SW 1271 (cell line): ENCODE measurements around the gene MCF2L.

Source experiments
- DNase-seq, 2 experiments: peaks; one replicate each; lab custom pipeline; 2025; lab: John Stamatoyannopoulos, UW

Gene MCF2L

DNA sequence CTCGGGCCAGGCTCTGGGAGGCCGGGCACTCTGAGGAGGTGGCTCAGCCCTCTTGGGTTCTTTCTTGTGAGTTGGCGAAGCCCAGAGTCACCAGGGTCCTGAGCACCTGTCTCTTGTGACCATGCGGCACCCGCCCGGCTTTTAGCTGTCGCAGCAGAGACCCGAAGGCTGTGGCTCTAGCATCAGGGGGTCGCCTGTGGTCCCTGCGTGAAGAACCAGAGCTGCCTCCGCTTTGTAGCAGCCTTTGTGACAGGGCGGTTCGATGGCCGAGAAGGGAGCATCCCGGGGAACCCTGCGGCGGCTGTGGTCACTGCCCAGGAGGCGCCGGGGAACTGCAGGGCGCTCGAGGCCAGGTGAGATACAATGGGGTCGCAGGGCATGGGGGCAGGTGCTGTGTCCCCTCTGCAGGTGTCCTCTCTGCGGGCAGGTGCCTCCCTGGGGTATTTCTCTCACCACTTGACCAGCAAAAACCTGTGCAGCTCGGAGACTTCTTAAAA is 10.4 kb downstream of the MCF2L start:
- DNase-seq, result no peak

- no peak for DNase-seq
Measured at GRCh38 chr13:112980434-112980833, 11.4 kb downstream of the MCF2L start.

- DNase-seq, result no peak
Measured at GRCh38 chr13:112981451-112981850, 12.4 kb downstream of the MCF2L start.

DNA sequence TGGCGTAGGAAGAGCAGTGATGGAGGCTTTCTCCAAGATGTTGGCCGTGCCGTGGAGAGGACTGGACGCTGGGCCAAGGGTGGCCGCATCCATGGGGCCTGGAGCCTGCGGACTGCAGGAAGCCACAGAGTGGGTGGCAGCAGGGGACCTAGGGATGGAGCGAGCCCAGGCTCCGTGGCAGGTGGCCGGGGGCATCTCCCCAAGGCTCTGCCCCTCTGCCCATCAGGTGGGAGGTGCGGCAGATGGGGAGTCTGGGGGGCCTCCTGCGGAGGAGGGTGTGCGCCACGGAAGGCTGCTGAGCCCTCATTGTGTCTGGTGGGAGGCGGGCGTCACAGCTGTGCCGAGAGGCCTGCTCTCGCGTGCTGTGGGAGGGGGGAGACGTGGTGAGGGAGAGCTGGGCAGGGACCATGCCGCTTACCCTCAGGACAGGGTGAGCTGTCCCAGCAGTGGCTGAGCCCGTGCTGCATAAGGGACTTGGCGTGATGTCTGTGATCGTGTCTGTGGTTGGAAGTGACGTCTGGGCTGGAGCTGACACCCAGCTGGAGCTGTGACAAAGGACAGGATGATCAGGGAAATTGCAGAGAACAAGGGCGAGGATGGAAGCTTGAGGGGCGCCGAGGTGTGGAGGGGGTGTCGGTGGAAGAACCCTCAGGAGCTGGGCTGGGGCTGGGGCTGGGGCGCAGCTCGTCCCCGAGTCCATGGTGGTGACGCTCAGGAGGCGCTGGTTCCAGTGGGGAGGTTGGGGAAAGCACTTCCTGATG is 13.4 kb downstream of the MCF2L start:
- no peak for DNase-seq

GRCh38 chr13:112983042-112983305 is 14.0 kb downstream of the MCF2L start:
- DNase-seq, result no peak

DNA sequence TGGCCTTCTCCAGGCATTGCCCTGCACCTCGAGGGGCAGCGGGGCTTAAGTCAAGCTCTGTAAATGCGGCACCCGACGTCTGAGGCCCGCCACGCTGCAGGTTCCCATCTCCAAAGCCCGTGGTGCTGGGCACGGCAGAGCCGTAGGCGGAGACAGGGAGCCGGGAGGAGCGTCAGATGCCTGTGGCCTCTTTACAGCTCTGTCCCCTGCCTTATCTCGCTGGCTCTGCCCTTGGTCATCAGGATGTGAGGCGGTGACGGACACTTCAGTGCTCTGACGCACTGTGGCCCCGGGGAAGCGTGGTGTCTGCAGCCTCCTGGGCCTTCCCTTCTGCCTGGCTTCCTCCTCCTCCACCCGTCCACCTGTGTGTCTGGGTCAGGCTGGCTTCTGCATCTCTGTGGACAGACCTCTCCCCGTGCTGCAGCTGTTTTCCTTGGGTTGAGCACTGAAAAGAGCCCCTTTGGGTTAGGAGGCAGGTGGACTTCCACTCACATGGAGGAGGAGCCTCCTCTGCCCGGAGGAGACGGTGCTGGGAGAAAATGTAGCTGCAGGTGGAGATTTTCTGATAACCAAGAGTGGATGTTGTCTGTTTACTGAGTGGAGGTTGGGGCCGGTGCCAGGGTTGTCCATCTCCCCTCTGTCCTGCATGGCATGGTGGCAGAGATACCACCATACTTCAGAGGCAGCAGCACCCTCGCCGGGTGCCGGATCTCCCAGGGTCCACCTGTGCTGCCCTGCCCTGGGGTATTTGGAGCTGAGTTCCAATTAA is 14.6 kb downstream of the MCF2L start:
- no peak for DNase-seq

DNA sequence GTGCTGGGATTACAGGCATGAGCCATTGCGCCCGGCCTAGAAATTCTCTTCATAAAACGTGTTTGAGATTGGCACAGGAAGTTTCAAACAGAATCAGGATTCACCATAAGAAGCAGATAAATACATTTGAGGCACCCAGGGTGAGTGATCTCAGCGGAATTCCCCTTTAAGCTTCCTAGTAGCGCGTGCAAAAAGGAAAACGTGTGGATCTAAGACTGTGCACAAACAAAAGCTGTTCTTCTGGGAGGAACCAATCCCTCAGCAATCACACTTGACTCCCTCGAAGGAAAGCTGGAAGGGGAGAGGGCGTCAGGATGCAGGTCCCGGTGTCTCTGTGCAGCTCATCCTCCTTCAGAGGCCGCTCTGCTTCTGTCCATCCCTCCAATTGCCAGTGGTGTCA is 15.5 kb downstream of the MCF2L start:
- DNase-seq, result no peak

DNA sequence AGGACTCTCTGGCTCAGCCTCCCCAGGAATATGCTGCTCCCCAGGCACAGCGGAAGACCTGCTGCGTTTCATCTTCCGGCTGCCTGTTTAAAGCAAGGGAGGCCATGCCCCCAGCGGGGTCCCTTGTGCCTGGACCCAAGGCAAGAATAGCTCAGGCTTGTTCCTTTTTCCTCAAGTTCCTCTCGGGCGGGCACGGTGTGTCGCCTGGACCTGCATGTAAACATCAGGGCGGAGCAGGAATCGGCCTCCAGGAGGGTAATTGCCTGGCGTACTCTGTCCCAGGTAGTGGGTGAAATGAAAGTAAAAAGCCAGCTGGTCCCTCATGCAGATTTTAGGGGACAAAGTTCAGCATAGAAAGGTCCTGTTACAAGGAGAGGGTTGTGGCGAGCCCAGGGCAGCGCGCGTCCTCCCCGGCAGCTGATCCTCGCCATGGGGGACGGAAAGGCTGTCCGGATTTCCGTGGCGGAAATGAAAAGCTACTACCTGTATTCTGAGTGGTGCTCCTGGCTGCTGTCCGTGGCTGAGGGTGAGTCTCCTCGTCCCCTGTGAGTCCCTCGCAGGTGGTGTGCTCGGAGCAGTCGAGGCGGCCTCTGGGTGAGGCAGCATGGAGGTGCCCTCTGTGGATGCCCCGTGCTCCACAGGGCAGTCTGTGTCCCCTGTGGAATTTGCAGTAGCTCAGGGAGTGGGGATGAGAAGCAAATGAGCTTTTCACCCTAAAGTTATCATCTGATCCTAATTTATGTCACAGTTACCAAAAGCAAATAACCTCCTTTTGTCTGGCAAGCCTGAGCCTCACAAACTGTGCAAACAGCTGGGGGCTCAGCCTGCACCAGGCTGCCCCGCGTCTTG is 16.2 kb downstream of the MCF2L start:
- no peak for DNase-seq

- no peak for DNase-seq
Measured at GRCh38 chr13:112985803-112986408, 16.9 kb downstream of the MCF2L start.

- DNase-seq, result no peak
Measured at GRCh38 chr13:112986470-112986869, 17.5 kb downstream of the MCF2L start.

DNA sequence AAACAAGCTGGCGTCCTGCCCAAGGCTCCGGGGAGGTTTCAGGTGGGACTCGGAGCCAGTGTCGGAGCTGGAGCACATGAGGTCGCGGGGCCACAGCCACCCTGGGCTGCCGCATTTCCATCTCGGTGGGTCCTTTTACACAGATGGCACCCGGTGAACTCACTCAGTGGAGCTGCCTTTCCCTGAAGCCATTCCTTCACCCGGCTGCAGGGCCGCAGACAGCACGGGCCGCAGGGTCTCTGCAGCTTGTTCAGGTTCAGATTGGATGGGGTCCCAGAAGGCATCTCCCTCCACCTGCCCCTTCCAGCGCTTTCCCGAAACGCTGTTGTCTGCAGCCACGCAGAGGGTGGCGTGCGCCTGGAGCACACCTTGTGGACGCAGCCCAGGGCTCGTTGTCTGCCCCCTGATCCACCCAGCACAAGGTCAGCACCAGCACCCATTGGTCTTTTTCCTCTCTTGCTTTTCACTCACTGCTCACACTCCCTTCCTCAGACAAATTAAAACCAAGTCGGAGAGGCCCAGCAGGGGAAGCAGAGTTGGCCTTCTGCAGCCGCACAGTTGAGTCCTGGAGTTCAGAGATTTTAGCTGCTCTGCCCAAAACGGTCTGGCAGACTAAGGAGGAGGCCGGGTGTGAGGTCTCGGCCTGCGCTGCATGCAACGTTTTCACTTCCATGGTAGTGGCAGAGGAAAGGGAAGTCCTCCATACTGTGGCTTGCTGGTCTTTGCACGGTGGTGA is 18.1 kb downstream of the MCF2L start:
- no peak for DNase-seq

- no peak for DNase-seq
Measured at GRCh38 chr13:112987682-112988024, 18.6 kb downstream of the MCF2L start.

- DNase-seq, result no peak
Measured at GRCh38 chr13:112990783-112991182, 21.8 kb downstream of the MCF2L start.

DNA sequence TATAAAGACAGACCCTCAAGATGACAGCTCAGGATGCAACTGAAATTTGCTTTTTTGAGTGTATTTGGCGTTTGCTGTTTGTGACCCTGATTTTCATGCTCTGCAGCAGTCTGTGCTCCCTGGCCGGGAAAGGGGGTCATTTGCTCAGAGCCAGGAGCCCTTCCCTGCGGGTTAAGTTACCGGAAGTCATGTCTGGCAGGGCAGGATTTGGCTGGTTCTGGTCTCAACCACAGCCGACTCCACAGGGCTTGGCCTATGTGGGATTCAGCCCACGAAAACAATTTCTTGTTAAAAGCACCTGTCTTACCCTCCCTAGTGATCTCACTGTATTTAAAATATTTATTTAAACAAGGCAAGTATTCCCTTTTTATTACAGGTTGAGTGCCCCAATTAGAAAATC is 22.6 kb downstream of the MCF2L start:
- no peak for DNase-seq

- DNase-seq, result no peak
Measured at GRCh38 chr13:112992931-112993680, 24.1 kb downstream of the MCF2L start.

- no peak for DNase-seq
Measured at GRCh38 chr13:112994084-112994780, 25.2 kb downstream of the MCF2L start.

- no peak for DNase-seq
Measured at GRCh38 chr13:112994781-112995355, 25.9 kb downstream of the MCF2L start.

- DNase-seq, result no peak
Measured at GRCh38 chr13:112995395-112996191, 26.6 kb downstream of the MCF2L start.

DNA sequence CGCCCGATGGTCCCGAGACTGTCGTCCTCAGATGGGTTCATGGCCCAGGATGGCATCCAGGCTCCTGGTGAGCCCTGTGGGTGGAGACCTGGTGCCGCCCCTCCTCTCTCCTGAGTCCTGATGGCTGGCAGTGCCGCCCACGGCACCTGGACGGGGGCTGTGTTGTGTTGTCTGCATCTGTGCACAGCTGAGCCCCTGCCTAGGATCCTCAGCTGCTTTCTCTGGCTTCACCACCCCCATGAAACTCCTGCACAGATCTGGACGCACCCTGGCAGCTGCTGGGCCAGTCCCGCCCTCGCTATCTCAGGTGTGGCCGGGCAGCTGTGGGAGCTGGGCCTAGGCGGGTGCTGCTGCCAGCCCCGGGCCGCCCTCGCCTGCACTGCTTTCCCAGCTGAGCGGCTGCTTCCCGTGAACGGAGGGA is 27.7 kb downstream of the MCF2L start:
- DNase-seq, result no peak
